GM23248 (cell line): Measurements from ENCODE around the gene GOLGA2. TPM values are rescaled to one million over a fixed set of nuclear protein-coding genes. Genes with fewer than 3 reads are reported as not detected.

Experiments
- DNase-seq: peaks from one replicate; pipeline ENCODE4 v3.0.0-alpha.2; 2015
- H2AFZ ChIP-seq: fragments of 200-600 bp; sonication (generic); 2 replicates; pipeline ENCODE4 v1.6.1; 2016; ENCODE audit warnings: antibody characterized with exemption
- H3F3A ChIP-seq: fragments of 200-600 bp; sonication (generic); 2 replicates; pipeline ENCODE4 v1.6.1; 2016; ENCODE audit warnings: mild to moderate bottlenecking, antibody characterized with exemption, mixed run types; ENCODE audit not compliant: insufficient read depth
- H3K27ac ChIP-seq: fragments of 200-600 bp; sonication (generic); 2 replicates; pipeline ENCODE4 v1.5.1; 2016; ENCODE audit warnings: mild to moderate bottlenecking
- H3K27me3 ChIP-seq: fragments of 200-600 bp; sonication (generic); replicated peaks from 2 replicates; pipeline ENCODE4 v1.6.1; 2016; ENCODE audit warnings: mild to moderate bottlenecking; ENCODE audit not compliant: insufficient read depth
- H3K36me3 ChIP-seq: fragments of 200-600 bp; sonication (generic); 2 replicates; pipeline ENCODE4 v1.6.1; 2016; ENCODE audit warnings: low read depth, mild to moderate bottlenecking
- H3K4me1 ChIP-seq: fragments of 200-600 bp; sonication (generic); 2 replicates; pipeline ENCODE4 v1.6.1; 2016; ENCODE audit warnings: mild to moderate bottlenecking; ENCODE audit not compliant: insufficient read depth
- H3K4me2 ChIP-seq: fragments of 200-600 bp; sonication (generic); one replicate; pipeline ENCODE4 v1.6.1; 2016; ENCODE audit warnings: mild to moderate bottlenecking; ENCODE audit not compliant: unreplicated experiment
- H3K4me3 ChIP-seq: fragments of 200-600 bp; sonication (generic); 2 replicates; pipeline ENCODE4 v1.5.1; 2016; ENCODE audit warnings: mild to moderate bottlenecking
- H3K79me2 ChIP-seq: fragments of 200-600 bp; sonication (generic); 2 replicates; pipeline ENCODE4 v1.6.1; 2016; ENCODE audit warnings: mild to moderate bottlenecking; ENCODE audit not compliant: insufficient read depth
- H3K9ac ChIP-seq: fragments of 200-600 bp; sonication (generic); 2 replicates; pipeline ENCODE4 v1.6.1; 2016; ENCODE audit warnings: mild to moderate bottlenecking
- H3K9me2 ChIP-seq: fragments of 200-600 bp; sonication (generic); 2 replicates; pipeline ENCODE4 v1.6.1; 2016; ENCODE audit warnings: mixed run types, mild to moderate bottlenecking, moderate library complexity; ENCODE audit not compliant: insufficient read depth
- H3K9me3 ChIP-seq: fragments of 200-600 bp; sonication (generic); one replicate; pipeline ENCODE4 v1.6.1; 2017; ENCODE audit warnings: low read depth
- H4K20me1 ChIP-seq: fragments of 200-600 bp; sonication (generic); 2 replicates; pipeline ENCODE4 v1.6.0; 2016; ENCODE audit not compliant: insufficient read depth
- EZH2 ChIP-seq: fragments of 200-600 bp; sonication (generic); IDR thresholded peaks from 2 replicates; pipeline ENCODE4 v1.6.1; 2018; ENCODE audit warnings: antibody characterized with exemption, mild to moderate bottlenecking; ENCODE audit not compliant: insufficient read depth, poor library complexity, severe bottlenecking
- EZH2phosphoT487 ChIP-seq: fragments of 200-600 bp; sonication (generic); IDR thresholded peaks from 2 replicates; pipeline ENCODE4 v1.6.1; 2018; ENCODE audit warnings: antibody characterized with exemption, moderate library complexity, mild to moderate bottlenecking, low read depth; ENCODE audit not compliant: insufficient read depth
- WGBS, 2 experiments: methylation state at CpG; one replicate each; pipeline ENCODE4 v1.1.6; 2015 to 2017; ENCODE audit warnings: low lambda C conversion rate in 2 of 2, low coverage in 1 of 2; ENCODE audit errors: missing lambda C conversion rate in 2 of 2; 5-methylcytosine and 5-hydroxymethylcytosine counted together
- in situ Hi-C: fragments of 300-500 bp; cut with MboI; formaldehyde crosslinking; loops from 2 replicates; pipeline ENCODE4 v1.15.0; 2020
- polyA plus RNA-seq: library from polyadenylated mRNA; unstranded; fragments of >200 nt; fragmentation: Nextera tagmentation; extraction: Ambion mirVana; gene quantifications from 2 replicates; pipeline ENCODE4 v1.2.1, GENCODE V29; 2016
- total RNA-seq: library from RNA; depleted of rRNA; stranded (reverse); fragments of >200 nt; shearing (Covaris generic); gene quantifications from 2 replicates; pipeline ENCODE4 v1.2.3, GENCODE V29; 2014

Gene GOLGA2
- total and polyA plus RNA-seq, 2 experiments from 2014 or later, result 35.1 to 116 TPM

DNA sequence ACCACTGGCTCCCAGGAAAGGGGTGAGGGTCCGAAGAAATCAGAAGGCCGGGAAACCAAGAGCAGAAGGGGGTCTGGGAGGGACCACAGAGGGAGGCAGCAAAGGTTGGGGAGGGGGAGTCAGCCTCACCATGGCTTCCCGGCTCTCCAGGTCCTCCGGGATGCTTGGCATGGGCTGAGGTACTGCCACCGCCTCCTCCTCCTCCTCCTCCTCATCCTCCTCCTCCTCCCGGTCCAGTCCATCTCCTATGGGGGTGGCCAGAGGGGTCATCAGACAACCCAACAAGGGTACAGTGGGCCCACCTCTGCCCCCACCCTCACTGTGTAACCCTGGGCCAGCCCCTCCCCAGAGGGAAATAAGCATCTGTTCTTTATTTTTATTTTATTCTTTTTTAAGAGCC lies 17.5 kb downstream of the GOLGA2 start:
- H2AFZ ChIP-seq, result no peak overlapping the region
- H3K4me1 ChIP-seq, result no peaks in the 10 kb centered on the region
- H3K27ac ChIP-seq, result no peak overlapping the region
- in situ Hi-C loops, result no loop called here
- peaks cover 41% of the 10 kb centered on the region; the same call in 1 of the 2 replicates for H3F3A ChIP-seq
- no peaks in the 10 kb centered on the region for H3K9me3 ChIP-seq
- TF ChIP-seq EZH2phosphoT487, result no peak
- TF ChIP-seq EZH2, result no peak
- H3K9ac ChIP-seq, result no peak overlapping the region
- no peak overlapping the region for H3K4me3 ChIP-seq
- H3K9me2 ChIP-seq, result no peaks in the 10 kb centered on the region
- H3K27me3 ChIP-seq, result no peaks in the 10 kb centered on the region
- H3K36me3 ChIP-seq, result peaks cover 33% of the 10 kb centered on the region
- no peaks in the 10 kb centered on the region for H4K20me1 ChIP-seq
- WGBS, 2 experiments, result 60 to 82% methylated on average over 3 to 6 of the region's 6 CpGs
- no peak for DNase-seq
- H3K79me2 ChIP-seq, result peaks cover 12% of the 10 kb centered on the region
- H3K4me2 ChIP-seq, result no peak overlapping the region

DNA sequence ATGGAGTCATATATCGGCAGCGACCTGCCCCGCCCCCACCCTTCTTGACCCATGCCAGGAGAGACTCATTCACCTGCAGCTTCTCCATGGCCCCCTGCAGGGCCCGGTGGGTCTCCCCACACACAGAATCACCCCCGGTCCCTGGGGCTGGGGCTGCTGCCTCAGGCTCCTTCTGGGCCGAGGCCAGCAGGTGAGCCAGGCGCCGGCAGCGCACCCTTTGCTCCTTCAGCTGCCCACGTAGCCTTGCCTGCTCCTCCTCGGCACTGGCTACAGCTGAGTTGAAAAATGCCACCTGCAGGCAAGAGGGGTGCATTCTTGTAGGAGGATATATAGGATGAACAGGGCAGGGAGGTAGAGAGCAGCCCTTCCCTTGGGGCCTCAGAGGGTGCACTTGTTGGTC lies 17.9 kb downstream of the GOLGA2 start:
- Histone ChIP-seq H3K79me2 (peaks cover 9% of the 10 kb centered on the region), H3K4me3 (no peak overlapping the region), H3K9me2 (no peaks in the 10 kb centered on the region), H3K4me1 (no peaks in the 10 kb centered on the region), H3K9ac (no peak overlapping the region), H3K27me3 (no peaks in the 10 kb centered on the region), H3K9me3 (no peaks in the 10 kb centered on the region), H3F3A (peaks cover 41% of the 10 kb centered on the region; the same call in 1 of the 2 replicates), H3K27ac (no peak overlapping the region), H3K36me3 (peaks cover 33% of the 10 kb centered on the region), H2AFZ (no peak overlapping the region), H4K20me1 (no peaks in the 10 kb centered on the region), H3K4me2 (no peak overlapping the region)
- 88 to 89% methylated on average over 10 to 11 of the region's 11 CpGs for WGBS, 2 experiments
- DNase-seq, result no peak
- in situ Hi-C loops, result no loop called here
- TF ChIP-seq EZH2 (no peak), EZH2phosphoT487 (no peak)

DNA sequence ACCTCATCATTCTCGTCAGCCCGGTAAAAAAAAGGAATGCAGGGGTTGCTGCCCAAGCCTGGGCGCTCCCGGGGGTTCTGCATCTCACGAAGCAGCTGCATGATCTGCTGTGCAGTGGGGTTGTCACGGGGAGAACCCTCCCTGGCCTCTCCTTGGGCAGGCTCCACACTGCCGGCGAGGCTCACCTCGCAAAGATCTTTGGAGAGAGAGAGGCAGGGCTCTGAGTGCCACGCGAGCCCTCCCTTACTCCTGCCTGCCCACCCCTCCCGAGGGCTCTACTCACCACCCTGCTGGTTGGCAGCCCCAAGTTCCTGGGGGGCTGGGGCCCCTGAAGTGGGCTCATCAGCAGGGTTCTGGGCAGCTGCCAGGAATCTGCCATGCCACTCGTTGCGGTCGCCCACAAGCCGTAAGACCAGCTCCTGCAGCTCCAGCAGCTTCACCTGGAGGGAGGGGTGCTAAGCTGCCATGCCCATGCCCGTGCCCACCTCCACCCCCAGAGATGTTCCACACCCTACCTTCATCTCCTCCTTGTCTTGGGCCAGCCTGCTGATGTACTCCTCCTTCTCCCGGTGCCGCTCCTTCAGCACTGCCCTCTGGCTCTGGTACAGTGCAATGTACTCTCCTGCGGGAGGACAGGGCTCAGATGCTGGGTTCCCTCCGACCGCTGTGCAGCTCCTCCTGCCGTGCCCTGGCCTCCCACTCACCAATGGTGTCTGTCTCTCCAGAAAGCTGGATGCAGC lies 18.6 kb downstream of the GOLGA2 start:
- H3K79me2 ChIP-seq, result peaks cover 8% of the 10 kb centered on the region; the same call in 1 of the 2 replicates
- no peak overlapping the region for H3K4me2 ChIP-seq
- WGBS, 2 experiments, result 77 to 85% methylated on average over 19 to 23 of the region's 23 CpGs
- peaks cover 37% of the 10 kb centered on the region; the same call in 1 of the 2 replicates for H3F3A ChIP-seq
- no peak overlapping the region for H3K4me3 ChIP-seq
- no peak for TF ChIP-seq EZH2phosphoT487
- TF ChIP-seq EZH2, result no peak
- H3K36me3 ChIP-seq, result peaks cover 30% of the 10 kb centered on the region
- in situ Hi-C loops, result no loop called here
- H3K9me3 ChIP-seq, result no peaks in the 10 kb centered on the region
- no peaks in the 10 kb centered on the region for H4K20me1 ChIP-seq
- H3K9me2 ChIP-seq, result no peaks in the 10 kb centered on the region
- no peak overlapping the region for H3K9ac ChIP-seq
- H2AFZ ChIP-seq, result no peak overlapping the region
- H3K27ac ChIP-seq, result no peak overlapping the region
- no peak for DNase-seq
- H3K4me1 ChIP-seq, result no peaks in the 10 kb centered on the region
- no peaks in the 10 kb centered on the region for H3K27me3 ChIP-seq

DNA sequence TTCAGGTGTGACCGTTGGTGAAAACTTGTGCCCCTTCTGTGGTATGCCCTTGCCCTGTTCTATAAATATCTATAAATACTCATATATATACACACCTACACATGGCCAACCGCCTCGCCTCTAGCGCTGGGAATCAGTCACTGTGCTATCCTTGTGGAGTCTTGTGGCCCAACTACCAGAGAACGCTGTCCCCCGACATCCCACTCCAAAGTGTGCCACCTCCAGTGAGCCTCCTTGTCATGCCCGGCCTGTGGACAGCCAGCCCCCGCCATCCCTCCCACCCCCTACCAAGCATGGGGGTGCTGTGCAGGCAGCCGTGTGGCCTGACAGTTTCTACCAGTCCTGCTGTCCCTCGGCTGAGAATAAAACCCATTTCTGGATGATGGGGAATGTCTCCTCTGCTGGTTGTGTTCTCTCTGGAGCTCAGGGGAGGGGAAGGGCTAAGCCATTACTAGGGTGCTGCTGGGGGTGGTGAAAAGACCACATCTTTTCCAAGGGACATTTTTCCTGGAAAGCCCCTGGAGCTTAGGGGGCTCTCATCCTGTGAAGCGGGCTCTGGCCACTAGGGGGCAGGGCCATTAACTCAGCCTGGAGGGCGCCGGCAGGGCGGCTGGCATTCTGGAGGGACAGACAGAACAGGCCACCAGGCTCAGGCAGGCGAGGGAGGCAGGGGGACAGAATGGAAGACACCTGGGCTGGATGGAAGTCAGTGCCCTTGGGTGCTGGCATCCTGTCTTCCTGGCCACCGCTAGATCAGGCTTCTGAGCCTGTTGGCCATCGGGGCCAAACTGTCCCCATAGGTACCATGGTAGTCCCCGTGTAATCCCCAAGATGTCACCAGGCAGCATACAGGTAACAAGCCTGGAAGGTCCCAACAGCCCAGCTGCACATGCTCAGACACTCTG lies 20.7 kb downstream of the GOLGA2 start:
- in situ Hi-C loops, result no loop called here
- Histone ChIP-seq H3K4me2 (no peak overlapping the region), H3K27ac (no peak overlapping the region), H3K4me3 (no peak overlapping the region), H3F3A (peaks cover 24% of the 10 kb centered on the region; the same call in 1 of the 2 replicates), H3K79me2 (no peaks in the 10 kb centered on the region), H3K9ac (no peak overlapping the region), H4K20me1 (no peaks in the 10 kb centered on the region), H3K4me1 (no peaks in the 10 kb centered on the region), H3K9me3 (no peaks in the 10 kb centered on the region), H2AFZ (no peak overlapping the region), H3K9me2 (no peaks in the 10 kb centered on the region), H3K36me3 (peaks cover 17% of the 10 kb centered on the region), H3K27me3 (no peaks in the 10 kb centered on the region)
- DNase-seq, result peak; percentile 76
- TF ChIP-seq EZH2 (no peak), EZH2phosphoT487 (no peak)
- 50 to 54% methylated on average over 18 of the region's 18 CpGs for WGBS, 2 experiments
